ENCODE results near the gene GFRAL. TPM values are rescaled to one million over a fixed set of nuclear protein-coding genes. Genes with fewer than 3 reads are reported as not detected.

GFRAL gene
- total RNA-seq: not detected

GRCh38 chr6:55327169-55327568, at the start of gene GFRAL:
Gene GFRAL, plus strand, starts transcription at chr6:55327469. Its CDS starts 86 bp downstream, at chr6:55327555.
- H3K27me3 ChIP-seq: no peaks in the 10 kb centered on the region
- 78% methylated on average over 5 of the region's 5 CpGs for WGBS
- H3K27ac ChIP-seq: no peak within 1 kb of the TSS
- no peaks in the 10 kb centered on the region for H3K4me1 ChIP-seq
- no peak for TF ChIP-seq POLR2AphosphoS5 (IDR thresholded peaks at IDR 0.05)
- TF ChIP-seq POLR2A (IDR thresholded peaks at IDR 0.05): no peak
- no peak for TF ChIP-seq CTCF (IDR thresholded peaks at IDR 0.05)
- no peak for TF ChIP-seq EP300 (IDR thresholded peaks at IDR 0.05)
- DNase-seq (ENCODE audit: low spot score in 2 of 2): no peak
- H3K9me3 ChIP-seq: no peaks in the 10 kb centered on the region
- no peak within 1 kb of the TSS for H3K4me3 ChIP-seq
- no peaks in the 10 kb centered on the region for H3K36me3 ChIP-seq

- Histone ChIP-seq H3K9me3 (no peaks in the 10 kb centered on the region), H3K27me3 (no peaks in the 10 kb centered on the region), H3K36me3 (no peaks in the 10 kb centered on the region), H3K27ac (no peak overlapping the region), H3K4me3 (no peak overlapping the region), H3K4me1 (no peaks in the 10 kb centered on the region)
- no peak for DNase-seq (ENCODE audit: low spot score in 2 of 2)
- TF ChIP-seq POLR2A (IDR thresholded peaks at IDR 0.05) (no peak), EP300 (IDR thresholded peaks at IDR 0.05) (no peak)
- WGBS: 68% methylated on average over 5 of the region's 5 CpGs
These were observed 49.6 kb upstream of the GFRAL start for GRCh38 chr6:55277646-55278045.

GRCh38 chr6:55281215-55281614, 46.1 kb upstream of the GFRAL start:
- no peak for DNase-seq (ENCODE audit: low spot score in 2 of 2)
- WGBS: 84% methylated on average over 4 of the region's 4 CpGs
- Histone ChIP-seq H3K4me3 (no peak overlapping the region), H3K9me3 (no peaks in the 10 kb centered on the region), H3K27me3 (no peaks in the 10 kb centered on the region), H3K36me3 (no peaks in the 10 kb centered on the region), H3K4me1 (no peaks in the 10 kb centered on the region), H3K27ac (no peak overlapping the region)
- TF ChIP-seq POLR2A (IDR thresholded peaks at IDR 0.05): no peak
- no peak for TF ChIP-seq CTCF (IDR thresholded peaks at IDR 0.05)
- no peak for TF ChIP-seq EP300 (IDR thresholded peaks at IDR 0.05)
- TF ChIP-seq POLR2AphosphoS5 (IDR thresholded peaks at IDR 0.05): no peak

- Histone ChIP-seq H3K4me3 (no peak overlapping the region), H3K9me3 (no peaks in the 10 kb centered on the region), H3K4me1 (no peaks in the 10 kb centered on the region), H3K27ac (no peak overlapping the region), H3K36me3 (no peaks in the 10 kb centered on the region), H3K27me3 (no peaks in the 10 kb centered on the region)
- WGBS: 79% methylated on average over 6 of the region's 6 CpGs
- TF ChIP-seq CTCF (IDR thresholded peaks at IDR 0.05) (no peak), EP300 (IDR thresholded peaks at IDR 0.05) (no peak), POLR2A (IDR thresholded peaks at IDR 0.05) (no peak), POLR2AphosphoS5 (IDR thresholded peaks at IDR 0.05) (no peak)
- no peak for DNase-seq (ENCODE audit: low spot score in 2 of 2)
These were observed 45.2 kb upstream of the GFRAL start for GRCh38 chr6:55282115-55282514.

- no peak overlapping the region for H3K27ac ChIP-seq
- H3K36me3 ChIP-seq: no peaks in the 10 kb centered on the region
- TF ChIP-seq POLR2AphosphoS5 (IDR thresholded peaks at IDR 0.05): no peak
- no peak for TF ChIP-seq CTCF (IDR thresholded peaks at IDR 0.05)
- TF ChIP-seq POLR2A (IDR thresholded peaks at IDR 0.05): no peak
- TF ChIP-seq EP300 (IDR thresholded peaks at IDR 0.05): no peak
- DNase-seq (ENCODE audit: low spot score in 2 of 2): no peak
- H3K27me3 ChIP-seq: no peaks in the 10 kb centered on the region
- H3K4me3 ChIP-seq: no peak overlapping the region
- WGBS: 42% methylated on average over 2 of the region's 2 CpGs
- H3K4me1 ChIP-seq: no peaks in the 10 kb centered on the region
- H3K9me3 ChIP-seq: no peaks in the 10 kb centered on the region
These were observed 40.4 kb upstream of the GFRAL start for GRCh38 chr6:55286824-55287223.

GRCh38 chr6:55290736-55291135, 36.5 kb upstream of the GFRAL start:
- no peaks in the 10 kb centered on the region for H3K36me3 ChIP-seq
- WGBS: 76% methylated on average over 2 of the region's 2 CpGs

More at GRCh38 chr6:55290736-55291135, 36.5 kb upstream of the GFRAL start:
- H3K9me3 ChIP-seq: no peaks in the 10 kb centered on the region
- H3K4me1 ChIP-seq: no peaks in the 10 kb centered on the region
- H3K27me3 ChIP-seq: no peaks in the 10 kb centered on the region
- no peak for DNase-seq (ENCODE audit: low spot score in 2 of 2)
- H3K27ac ChIP-seq: no peak overlapping the region
- no peak overlapping the region for H3K4me3 ChIP-seq
- no peak for TF ChIP-seq POLR2AphosphoS5 (IDR thresholded peaks at IDR 0.05)
- no peak for TF ChIP-seq POLR2A (IDR thresholded peaks at IDR 0.05)
- no peak for TF ChIP-seq CTCF (IDR thresholded peaks at IDR 0.05)
- no peak for TF ChIP-seq EP300 (IDR thresholded peaks at IDR 0.05)

Data from suprapubic skin (tissue), 4 donors.